GM19240 (cell line): ENCODE measurements around the gene RASAL1.
"Not testable (repeated sequence)": the region's sequence is repeated elsewhere in the genome, so short reads cannot be mapped to it uniquely, and the experiment has no call there.

Experiments
- DNase-seq: peaks from one replicate; pipeline ENCODE4 v3.0.0; 2011; ENCODE audit warnings: low spot score; ENCODE audit not compliant: insufficient read length

The RASAL1 gene

GRCh38 chr12:113142173-113142885 is 6.8 kb upstream of the RASAL1 start:
- DNase-seq, result no peak

GRCh38 chr12:113141716-113142115 is 6.2 kb upstream of the RASAL1 start:
- DNase-seq, result not testable (repeated sequence)

DNA sequence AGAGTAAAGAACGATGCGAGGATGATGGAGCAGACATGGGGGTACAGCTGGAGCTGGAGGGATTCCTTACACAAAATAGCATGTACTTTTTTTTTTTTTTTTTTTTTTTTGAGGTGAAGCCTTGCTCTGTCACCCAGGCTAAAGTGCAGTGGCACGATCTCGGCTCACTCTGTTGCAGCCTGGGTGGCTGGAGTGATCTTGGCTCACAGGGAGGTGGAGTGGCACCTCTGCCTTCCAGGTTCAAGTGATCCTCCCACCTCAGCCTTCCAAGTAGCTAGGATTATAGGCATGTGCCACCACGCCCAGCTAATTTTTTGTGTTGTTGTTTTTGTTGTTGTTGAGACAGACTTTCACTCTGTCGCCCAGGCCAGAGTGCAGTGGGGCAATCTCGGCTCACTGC is 5.1 kb upstream of the RASAL1 start:
- DNase-seq, result no peak

DNA sequence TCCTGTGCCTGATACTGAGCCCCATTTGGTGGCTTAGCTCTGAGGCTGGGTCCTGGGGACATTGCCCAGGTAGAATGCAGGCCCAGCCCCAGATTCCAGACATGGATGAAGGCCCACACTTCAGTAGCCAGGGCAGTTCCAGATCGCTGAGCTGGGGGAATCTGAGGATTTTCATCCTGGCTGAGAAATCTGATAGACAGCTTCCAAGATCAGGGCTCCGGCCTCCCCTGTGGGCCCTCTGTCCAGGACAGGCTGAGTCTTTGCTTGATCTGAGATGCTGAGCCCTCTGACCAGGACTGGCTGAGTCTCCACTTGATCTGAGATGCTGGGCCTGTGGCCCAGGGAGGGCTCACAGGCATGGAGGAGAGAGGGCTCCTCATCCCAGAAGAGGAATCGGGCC is 3.3 kb upstream of the RASAL1 start:
- no peak for DNase-seq

- DNase-seq, result no peak
Observed at GRCh38 chr12:113137861-113138783, 2.6 kb upstream of the RASAL1 start.

GRCh38 chr12:113136990-113137511 is 1.5 kb upstream of the RASAL1 start:
- no peak for DNase-seq

DNA sequence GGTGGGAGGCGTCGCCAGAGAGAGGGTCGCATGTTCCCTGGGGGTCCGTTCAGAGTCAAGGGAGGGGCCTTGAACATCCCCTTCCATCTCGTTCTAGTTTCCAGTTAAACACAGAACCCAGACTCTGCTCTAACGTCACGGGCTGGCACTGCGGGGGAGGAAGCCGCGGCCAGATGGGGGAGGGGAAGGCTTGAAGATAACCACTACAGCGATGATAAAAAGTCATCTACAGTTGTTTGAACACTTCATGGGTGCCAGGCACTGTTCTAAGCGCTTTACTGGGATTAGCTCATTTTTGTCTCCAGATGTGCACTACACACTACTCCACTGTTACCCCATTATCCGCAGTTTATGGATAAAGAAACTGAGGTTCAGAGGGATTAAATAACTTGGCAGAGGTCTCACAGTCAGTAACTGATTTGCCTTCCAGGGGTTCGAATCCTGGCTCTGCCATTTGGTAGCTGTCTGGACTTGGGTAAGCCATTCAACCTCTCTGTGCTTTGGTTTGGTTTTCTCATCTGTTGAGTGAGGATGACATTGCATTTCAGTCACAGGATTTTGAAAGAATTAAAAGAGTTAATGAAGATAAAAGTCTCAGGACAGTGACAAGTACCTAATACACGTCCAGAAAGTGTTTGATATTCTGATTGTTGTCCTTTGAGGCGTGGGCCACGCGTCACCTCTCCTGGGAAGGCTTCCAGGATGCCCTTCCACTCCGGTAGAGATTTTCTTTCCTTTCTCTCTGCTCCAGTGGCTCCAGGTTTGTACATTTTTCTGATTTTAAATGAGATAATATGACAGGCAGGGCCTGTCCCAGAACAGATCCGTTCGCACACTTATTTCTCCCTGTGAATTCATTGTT is 798 bp upstream of the RASAL1 start:
- no peak for DNase-seq

- no peak for DNase-seq
Observed at GRCh38 chr12:113134521-113134951, 1.0 kb downstream of the RASAL1 start.

DNA sequence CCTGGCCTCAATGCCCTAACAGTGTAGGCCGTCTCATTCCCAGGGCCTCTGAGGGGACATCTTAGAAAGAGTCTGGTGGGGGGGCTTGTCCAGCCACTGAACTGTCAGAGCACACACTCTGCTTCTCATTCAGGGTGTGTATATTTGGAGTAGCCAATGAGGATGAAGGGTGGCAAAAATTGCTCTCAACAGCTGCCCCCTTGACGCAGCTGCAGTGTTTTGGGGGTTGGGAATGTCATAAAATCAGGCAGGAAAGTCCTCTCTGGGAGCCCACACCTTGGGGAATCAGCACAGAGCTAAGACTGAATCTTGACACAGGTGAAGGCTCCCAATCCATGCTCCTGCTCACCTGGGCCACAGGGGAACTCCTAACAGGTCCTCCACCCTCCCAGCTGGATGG is 1.5 kb downstream of the RASAL1 start:
- DNase-seq, result no peak

- no peak for DNase-seq
Observed at GRCh38 chr12:113133666-113134065, 1.9 kb downstream of the RASAL1 start.

GRCh38 chr12:113133036-113133435 is 2.5 kb downstream of the RASAL1 start:
- DNase-seq, result no peak

DNA sequence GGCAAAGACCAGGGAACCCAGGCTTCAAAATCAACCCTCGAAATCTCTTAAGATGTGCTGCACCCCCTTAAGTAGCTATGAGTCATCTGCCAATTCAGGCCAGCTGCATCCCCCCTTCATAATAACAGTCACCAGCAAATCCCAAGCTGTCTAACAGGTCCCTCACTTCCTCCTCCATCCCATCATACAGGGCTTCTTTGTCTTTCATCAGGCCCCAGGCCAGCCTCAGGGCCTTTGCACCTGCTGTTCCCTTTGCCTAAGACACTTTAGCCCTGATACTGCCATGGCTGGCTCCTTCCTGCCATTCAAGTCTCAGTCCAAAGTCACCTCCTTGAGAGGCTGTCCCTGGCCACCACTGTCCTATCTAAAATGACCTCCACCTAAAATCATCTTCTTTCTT is 4.0 kb downstream of the RASAL1 start:
- no peak for DNase-seq

DNA sequence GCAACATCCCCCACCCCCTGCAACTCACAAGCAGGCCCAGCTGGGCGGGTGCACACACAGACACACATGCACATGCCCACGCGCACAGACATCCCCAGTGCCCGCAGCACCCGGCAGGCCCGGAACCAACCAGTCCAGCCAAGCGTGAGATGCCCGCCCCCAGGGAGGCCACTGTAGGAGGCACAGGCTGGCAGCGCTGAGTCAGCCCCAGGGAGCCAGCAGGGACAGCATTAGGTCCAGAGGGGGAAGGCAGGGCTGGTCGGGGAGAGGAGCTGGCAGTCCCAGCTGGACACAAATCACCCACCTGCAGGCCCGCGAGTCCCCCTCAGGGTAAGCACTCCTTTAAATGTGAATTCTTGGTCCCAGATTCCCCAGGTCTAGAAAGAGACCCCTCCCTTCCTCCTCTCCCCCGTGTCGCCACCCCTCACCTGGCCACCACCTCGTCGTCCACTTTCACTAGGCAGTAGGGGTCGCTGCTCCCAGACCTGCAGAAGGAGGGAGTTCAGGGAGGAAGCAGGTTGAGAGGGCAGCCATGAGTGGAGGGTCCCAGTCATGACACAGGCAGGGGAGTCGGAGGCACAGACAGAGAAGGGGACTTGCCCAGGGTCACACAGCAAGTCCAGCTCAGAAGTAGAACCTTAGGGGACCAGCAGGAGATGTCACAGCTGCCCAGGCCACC is 5.0 kb downstream of the RASAL1 start:
- DNase-seq, result no peak

GRCh38 chr12:113129664-113130456 is 5.7 kb downstream of the RASAL1 start:
- DNase-seq, result no peak

DNA sequence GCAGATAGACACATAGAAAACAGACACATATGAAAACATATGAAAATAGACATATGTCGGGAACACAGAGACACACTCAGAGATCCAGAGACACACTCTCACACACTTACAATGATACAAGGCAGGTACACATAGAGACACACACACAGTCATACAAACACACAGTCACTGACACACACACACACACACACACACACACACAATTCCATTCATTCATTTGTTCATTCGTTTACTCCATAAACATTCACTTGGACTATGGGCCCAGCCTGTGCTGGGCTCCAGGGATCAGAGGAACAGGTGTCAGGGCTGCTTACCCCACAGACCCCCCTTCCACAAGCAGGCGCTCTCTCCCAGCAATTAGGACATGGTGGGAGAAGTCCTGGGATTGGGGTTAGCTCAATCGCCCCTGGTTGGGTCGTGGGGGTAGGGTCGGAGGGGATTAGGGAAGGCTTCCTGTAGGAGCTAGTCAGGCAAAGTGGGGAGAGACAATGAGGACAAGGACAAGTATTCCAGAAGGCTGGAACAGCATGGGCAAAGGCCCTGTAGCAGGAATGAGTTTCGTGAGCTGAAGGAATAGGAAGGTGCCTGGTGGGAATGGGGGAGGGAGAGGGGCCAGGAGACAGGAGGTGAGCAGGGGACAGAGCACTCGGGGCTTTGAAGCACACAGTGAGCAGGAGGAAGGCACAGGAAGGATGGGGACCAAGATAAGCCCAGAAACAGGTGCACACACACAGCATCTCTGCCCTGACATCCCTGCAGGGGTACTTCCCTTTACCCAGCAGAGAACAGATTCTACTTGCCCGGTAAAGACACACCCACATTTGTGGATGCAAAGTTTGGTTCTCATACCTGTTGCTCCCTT is 6.5 kb downstream of the RASAL1 start:
- no peak for DNase-seq

- DNase-seq, result no peak
Observed at GRCh38 chr12:113127791-113128199, 7.8 kb downstream of the RASAL1 start.

DNA sequence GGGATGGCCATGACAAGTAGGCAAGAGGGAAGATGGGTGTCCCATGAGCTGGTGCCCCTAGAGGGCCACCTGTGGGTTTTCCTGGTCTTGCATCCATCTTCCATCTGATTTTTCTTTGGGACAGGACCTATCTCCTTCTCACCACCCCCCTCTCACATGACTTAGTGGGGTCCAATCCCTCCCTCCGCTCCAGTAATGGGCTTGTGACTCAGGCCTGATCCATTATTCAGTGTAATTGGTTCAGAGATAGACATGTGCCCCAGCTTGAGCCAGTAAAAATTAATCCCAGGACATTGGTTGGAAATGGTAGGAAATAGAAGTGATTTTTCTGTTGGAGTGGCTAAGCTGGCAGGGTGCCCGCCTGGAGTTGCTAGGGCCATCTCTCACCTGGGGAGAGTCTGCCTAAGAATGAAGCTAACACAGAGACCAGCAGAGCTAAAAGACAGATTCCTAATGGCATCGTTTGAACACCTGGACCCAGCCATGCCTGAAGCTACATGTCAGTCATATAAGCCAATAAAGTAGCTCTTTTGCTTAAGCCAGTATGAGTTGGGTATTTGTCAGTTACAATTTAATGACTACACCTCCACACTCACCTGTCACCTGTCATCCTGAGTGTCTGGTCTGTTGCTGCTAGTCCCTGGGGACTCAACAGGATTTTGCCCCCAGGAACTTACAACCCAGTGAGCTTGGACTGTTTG is 14.7 kb downstream of the RASAL1 start:
- no peak for DNase-seq

DNA sequence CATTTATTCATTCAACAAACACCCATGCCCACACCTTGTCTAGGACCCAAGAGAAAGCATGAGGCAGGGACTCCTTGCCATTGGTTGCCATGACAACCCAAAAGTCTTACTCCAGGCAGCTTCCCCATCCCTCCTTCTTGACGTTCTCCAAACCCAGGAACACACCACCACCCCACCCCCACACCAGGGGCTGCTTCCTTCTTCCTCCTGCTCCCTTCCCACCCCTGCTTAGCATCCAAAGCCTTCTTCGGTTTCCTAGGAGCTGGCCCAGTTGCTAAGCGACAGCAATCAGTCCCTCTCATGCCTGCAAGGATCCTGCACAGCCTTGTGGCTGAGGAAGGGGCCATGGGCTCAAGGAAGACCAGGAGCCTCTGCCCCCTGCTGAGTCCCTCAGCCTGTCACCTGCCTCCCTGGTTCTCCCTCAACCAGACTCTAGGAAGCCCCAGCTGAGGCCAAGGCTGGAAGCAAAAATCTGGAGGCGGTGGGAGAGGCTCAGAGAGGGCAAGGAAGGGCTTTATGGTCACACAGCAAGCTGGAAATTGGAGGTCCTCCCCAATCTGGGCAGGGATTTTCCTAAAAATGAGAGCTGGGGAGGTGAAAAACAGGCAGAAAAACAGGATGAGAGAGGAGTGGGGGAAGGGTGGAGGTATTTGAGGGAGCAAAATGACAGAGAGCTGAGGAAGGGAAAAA is 15.4 kb downstream of the RASAL1 start:
- no peak for DNase-seq
